Measurements from ENCODE around the gene CFDP1.

Gene CFDP1

DNA sequence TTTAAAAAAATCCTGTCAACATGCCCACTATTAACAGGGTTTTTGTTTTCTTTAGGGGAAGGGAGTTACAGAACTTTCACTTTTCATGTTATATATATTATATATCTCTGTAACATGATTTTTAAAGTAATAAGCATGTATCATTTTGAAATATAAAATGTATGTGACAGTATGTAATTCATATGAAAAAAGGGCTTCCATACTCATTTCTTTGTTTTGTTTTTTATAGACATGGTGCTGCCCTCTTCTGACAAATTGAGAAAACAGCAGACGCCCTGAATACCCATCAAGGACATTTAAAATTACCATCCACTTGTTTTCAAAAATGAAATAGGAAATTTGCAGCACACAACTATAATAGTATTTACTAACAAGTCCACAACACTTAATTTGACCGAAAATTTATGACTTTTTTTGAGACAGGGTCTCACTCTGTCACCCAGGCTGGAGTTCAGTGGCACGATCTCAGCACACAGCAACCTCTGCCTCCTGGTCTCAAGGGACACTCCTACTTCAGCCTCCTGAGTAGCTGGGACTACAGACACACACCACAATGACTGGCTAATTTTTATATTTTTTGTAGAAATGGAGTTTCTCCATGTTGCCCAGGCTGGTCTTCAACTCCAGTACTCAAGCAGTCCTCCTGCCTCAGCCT, 30.4 kb downstream of the CFDP1 start:
- peaks cover 45% of the 10 kb centered on the region for H3K36me3 ChIP-seq
- no peak overlapping the region for H3K4me3 ChIP-seq (ENCODE audit: low read depth, low read length)
- H3K27me3 ChIP-seq (ENCODE audit: insufficient read depth, low read depth, severe bottlenecking) = no peaks in the 10 kb centered on the region
- TF ChIP-seq, protein P1, sequence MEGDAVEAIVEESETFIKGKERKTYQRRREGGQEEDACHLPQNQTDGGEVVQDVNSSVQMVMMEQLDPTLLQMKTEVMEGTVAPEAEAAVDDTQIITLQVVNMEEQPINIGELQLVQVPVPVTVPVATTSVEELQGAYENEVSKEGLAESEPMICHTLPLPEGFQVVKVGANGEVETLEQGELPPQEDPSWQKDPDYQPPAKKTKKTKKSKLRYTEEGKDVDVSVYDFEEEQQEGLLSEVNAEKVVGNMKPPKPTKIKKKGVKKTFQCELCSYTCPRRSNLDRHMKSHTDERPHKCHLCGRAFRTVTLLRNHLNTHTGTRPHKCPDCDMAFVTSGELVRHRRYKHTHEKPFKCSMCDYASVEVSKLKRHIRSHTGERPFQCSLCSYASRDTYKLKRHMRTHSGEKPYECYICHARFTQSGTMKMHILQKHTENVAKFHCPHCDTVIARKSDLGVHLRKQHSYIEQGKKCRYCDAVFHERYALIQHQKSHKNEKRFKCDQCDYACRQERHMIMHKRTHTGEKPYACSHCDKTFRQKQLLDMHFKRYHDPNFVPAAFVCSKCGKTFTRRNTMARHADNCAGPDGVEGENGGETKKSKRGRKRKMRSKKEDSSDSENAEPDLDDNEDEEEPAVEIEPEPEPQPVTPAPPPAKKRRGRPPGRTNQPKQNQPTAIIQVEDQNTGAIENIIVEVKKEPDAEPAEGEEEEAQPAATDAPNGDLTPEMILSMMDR (IDR thresholded peaks at IDR 0.05; ENCODE audit: low read depth, low read length) = peak; percentile 25; the same call in 1 of the 2 replicates
- H3K27ac ChIP-seq = no peak overlapping the region
- H3K9me3 ChIP-seq (ENCODE audit: severe bottlenecking) = no peaks in the 10 kb centered on the region
- no peak for DNase-seq

DNA sequence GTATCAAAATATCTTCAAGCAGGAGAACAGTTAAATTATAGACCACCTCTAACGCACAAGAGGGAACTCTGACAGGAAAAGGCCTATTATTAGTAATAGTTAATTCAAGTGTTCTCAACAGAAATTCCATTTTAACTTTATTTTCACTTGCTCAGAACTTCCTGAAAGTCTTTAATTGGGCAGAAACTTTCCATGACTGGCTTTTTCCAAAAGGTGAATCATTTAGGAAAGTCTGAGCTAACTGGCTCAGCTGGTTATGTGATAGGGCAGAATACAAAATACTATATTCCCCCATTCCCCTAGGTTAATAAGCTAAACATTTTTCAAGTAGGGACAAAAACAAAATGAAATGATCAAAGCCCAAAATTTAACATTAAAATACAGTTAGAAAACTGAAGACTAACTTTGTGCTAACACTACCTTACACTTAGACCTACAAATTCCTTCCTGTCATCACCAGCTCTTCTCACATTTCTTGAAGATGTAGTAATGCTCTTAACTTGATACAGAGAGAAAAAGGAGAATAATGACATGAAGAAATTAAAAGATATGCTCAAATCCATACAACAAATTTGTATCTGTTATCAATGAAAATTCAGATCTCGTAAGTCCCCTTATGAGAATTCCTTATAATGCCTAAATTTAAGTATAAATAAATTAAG, 31.0 kb downstream of the CFDP1 start:
- Histone ChIP-seq H3K27me3 (ENCODE audit: insufficient read depth, low read depth, severe bottlenecking) (no peaks in the 10 kb centered on the region), H3K27ac (no peak overlapping the region), H3K9me3 (ENCODE audit: severe bottlenecking) (no peaks in the 10 kb centered on the region), H3K36me3 (peaks cover 42% of the 10 kb centered on the region), H3K4me3 (ENCODE audit: low read depth, low read length) (no peak overlapping the region)
- TF ChIP-seq, protein P1 (IDR thresholded peaks at IDR 0.05; ENCODE audit: low read depth, low read length) = no peak
- no peak for DNase-seq

DNA sequence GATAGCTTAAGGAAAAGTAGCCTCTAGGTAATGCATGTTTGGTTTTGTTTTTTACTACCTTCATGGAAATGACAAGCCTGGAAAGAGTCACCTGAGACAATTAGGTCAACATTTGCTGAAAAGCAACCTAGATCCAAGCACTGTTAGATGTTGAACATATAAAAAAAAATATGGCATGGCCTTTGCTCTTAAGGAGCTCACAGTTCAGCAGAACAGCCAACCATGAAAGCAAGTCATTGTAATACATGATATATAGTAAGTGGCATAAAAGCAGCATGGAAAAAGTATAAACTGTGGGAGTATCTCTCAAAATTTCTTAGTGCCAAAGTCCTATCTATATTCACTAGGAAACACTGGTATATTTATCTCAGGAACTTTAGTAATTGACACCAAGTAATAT, 31.6 kb downstream of the CFDP1 start:
- peaks cover 36% of the 10 kb centered on the region for H3K36me3 ChIP-seq
- no peaks in the 10 kb centered on the region for H3K27me3 ChIP-seq (ENCODE audit: insufficient read depth, low read depth, severe bottlenecking)
- TF ChIP-seq, protein P1 (IDR thresholded peaks at IDR 0.05; ENCODE audit: low read depth, low read length) = no peak
- H3K9me3 ChIP-seq (ENCODE audit: severe bottlenecking) = no peaks in the 10 kb centered on the region
- DNase-seq = no peak
- H3K4me3 ChIP-seq (ENCODE audit: low read depth, low read length) = no peak overlapping the region
- no peak overlapping the region for H3K27ac ChIP-seq

DNA sequence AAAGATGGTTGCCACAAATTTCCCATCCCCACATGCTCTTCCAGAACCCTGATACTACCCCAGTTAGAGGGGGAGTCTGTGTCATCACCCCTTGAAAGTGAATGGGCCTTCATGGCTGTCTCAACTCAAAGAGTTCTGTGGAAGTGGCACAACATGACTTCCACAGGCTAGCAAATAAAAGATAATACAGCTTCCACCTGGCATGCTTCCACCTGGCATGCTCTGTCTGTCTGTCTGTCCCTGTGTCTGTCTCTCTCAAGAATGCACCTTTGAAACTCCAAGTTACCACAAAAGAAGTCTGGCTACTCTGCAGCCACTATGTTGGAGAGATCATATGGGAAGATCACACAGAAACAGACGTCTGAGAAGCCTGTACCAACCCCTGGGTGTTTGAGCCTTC, 35.0 kb downstream of the CFDP1 start:
- DNase-seq = no peak
- Histone ChIP-seq H3K9me3 (ENCODE audit: severe bottlenecking) (no peaks in the 10 kb centered on the region), H3K36me3 (peaks cover 29% of the 10 kb centered on the region), H3K4me3 (ENCODE audit: low read depth, low read length) (no peak overlapping the region), H3K27me3 (ENCODE audit: insufficient read depth, low read depth, severe bottlenecking) (no peaks in the 10 kb centered on the region), H3K27ac (no peak overlapping the region)
- TF ChIP-seq, protein P1 (IDR thresholded peaks at IDR 0.05; ENCODE audit: low read depth, low read length) = no peak

DNA sequence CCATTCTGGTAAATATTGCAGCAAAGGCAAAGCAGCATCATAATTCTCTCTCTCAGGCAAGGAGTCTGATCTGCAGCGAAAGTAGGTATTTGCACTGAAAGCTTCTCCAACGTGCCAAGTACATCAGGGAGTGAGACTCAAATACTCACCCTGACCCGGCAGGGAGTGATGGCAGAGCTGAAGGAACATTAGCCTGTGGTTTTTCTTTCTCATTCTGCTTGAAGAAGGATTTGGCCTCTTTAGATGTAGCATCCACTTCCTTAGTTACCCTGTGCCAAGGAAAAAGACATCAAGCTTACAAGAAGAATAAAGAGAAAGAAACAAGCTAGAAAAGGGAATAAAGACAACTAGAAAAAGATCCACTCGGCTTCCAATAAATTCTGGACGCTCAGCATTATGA, 38.4 kb downstream of the CFDP1 start:
- no peaks in the 10 kb centered on the region for H3K9me3 ChIP-seq (ENCODE audit: severe bottlenecking)
- DNase-seq = no peak
- no peaks in the 10 kb centered on the region for H3K27me3 ChIP-seq (ENCODE audit: insufficient read depth, low read depth, severe bottlenecking)
- H3K36me3 ChIP-seq = peaks cover 44% of the 10 kb centered on the region
- no peak overlapping the region for H3K4me3 ChIP-seq (ENCODE audit: low read depth, low read length)
- H3K27ac ChIP-seq = no peak overlapping the region
- TF ChIP-seq, protein P1 (IDR thresholded peaks at IDR 0.05; ENCODE audit: low read depth, low read length) = no peak

All from WERI-Rb-1 (cell line).